Measurements from ENCODE around the gene TRNT1.

TRNT1 gene

DNA sequence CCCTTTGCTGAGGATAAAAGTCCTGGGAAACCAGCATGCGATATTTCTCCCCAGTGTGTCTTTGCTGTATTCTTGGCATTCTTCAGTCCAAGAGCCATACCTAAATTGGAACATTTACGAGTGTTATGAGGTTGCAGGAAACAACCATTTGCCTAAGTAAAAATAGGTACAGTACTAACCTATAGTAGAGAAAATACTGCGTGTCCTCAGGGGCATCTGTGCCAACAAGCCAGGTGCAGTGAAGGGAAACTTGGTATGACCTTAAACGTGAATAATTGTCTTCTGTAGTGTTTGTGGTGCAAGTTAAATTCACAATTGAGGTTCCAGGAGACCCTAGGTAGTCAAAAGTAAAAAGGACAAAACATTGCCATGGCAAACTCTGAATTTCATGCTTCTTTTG is 28.8 kb upstream of the TRNT1 start:
- Histone ChIP-seq H3K4me1 (ENCODE audit: insufficient read depth, low read length) (no peaks in the 10 kb centered on the region), H3K36me3 (ENCODE audit: insufficient read depth, low read depth, low read length) (no peaks in the 10 kb centered on the region), H3K27me3 (ENCODE audit: insufficient read depth, low read length) (no peaks in the 10 kb centered on the region), H3K9ac (ENCODE audit: low read depth, low read length) (no peak overlapping the region), H3K27ac (ENCODE audit: low read length) (no peak overlapping the region), H3K9me3 (ENCODE audit: insufficient read depth, low read depth, low read length) (no peaks in the 10 kb centered on the region), H3K4me3 (ENCODE audit: low read length) (no peak overlapping the region)

DNA sequence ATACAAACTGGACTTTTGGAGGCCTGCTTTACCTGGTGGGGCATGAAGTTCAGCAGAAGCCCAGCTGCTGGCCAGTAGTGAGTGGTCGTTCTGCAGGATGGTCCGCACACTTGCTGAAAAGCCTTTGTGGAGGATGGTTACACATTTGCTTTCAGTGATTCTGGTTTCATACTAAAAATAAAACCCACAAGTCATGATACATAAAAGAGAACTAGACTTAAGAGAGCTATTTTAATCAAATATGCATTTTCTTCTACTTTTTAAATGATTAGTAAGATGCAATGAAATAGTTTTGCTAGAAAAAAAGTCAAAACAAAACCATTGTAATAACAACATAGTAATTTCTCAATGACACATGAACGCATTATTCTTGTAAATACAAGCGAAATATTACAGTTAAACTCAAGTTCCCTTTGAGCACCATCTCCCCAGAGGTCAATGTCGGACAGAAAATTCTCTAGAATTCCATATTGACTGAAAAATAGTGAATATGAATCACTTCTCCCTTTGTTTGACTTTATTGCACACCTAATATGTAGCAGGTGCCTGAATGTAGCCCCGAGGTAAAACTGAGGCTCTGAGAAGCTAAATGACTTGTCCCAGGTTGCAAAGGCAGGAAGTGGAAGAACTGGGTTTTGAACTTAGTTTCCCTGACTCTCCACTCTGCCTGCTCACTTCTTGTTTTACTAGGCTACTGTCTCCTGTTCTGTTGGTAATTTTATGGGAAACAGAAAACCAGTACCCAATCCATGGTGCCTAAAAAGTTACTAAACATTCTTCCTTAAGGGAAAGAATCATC is 24.9 kb upstream of the TRNT1 start:
- no peak overlapping the region for H3K9ac ChIP-seq (ENCODE audit: low read depth, low read length)
- no peaks in the 10 kb centered on the region for H3K36me3 ChIP-seq (ENCODE audit: insufficient read depth, low read depth, low read length)
- H3K4me1 ChIP-seq (ENCODE audit: insufficient read depth, low read length) = 0 out of 2 replicates have a peak, but pooled peaks cover 5% of the 10 kb centered on the region
- H3K27me3 ChIP-seq (ENCODE audit: insufficient read depth, low read length) = no peaks in the 10 kb centered on the region
- no peak overlapping the region for H3K27ac ChIP-seq (ENCODE audit: low read length)
- no peak overlapping the region for H3K4me3 ChIP-seq (ENCODE audit: low read length)
- H3K9me3 ChIP-seq (ENCODE audit: insufficient read depth, low read depth, low read length) = no peaks in the 10 kb centered on the region

DNA sequence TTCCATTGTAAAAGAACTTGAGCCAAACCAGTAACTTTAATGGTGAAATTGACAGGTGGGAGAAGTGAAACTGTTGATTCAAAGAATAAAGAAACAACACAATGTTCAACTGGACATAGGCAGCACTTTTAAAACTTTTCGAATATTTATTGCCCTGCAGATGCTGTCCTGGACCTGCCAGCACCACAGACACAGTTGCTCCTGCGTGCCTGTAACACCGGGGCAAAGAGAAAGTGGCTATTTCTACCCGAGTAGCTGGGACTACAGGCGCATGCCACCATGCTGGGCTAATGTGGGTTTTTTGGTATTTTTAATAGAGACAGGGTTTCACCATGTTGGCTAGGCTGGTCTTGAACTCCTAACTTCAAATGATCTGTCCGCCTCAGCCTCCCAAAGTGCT is 24.0 kb upstream of the TRNT1 start:
- 0 out of 2 replicates have a peak, but pooled peaks cover 5% of the 10 kb centered on the region for H3K4me1 ChIP-seq (ENCODE audit: insufficient read depth, low read length)
- H3K9ac ChIP-seq (ENCODE audit: low read depth, low read length) = no peak overlapping the region

DNA sequence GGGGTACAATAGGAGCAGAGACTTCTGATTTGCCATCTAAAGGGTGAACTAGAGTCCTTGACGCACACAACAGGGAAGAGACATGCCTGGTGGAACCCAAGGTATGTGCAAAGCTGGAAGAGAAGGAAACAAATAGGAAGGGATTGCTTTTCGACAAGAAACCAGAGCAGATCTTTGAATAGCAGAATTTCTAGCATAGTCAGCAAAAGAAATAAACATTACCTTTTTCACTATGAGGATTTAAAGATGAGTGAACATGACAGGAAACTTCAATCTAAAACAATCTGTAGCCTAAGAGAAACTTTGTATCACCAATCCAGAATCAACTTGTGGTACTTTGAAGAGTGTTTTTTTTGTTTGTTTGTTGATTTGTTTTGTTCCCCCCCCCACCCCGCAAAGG is 21.5 kb upstream of the TRNT1 start:
- H3K4me3 ChIP-seq (ENCODE audit: low read length) = no peak overlapping the region
- H3K27me3 ChIP-seq (ENCODE audit: insufficient read depth, low read length) = no peaks in the 10 kb centered on the region
- H3K4me1 ChIP-seq (ENCODE audit: insufficient read depth, low read length) = 0 out of 2 replicates have a peak, but pooled peaks cover 5% of the 10 kb centered on the region
- H3K9ac ChIP-seq (ENCODE audit: low read depth, low read length) = no peak overlapping the region
- H3K36me3 ChIP-seq (ENCODE audit: insufficient read depth, low read depth, low read length) = no peaks in the 10 kb centered on the region
- no peaks in the 10 kb centered on the region for H3K9me3 ChIP-seq (ENCODE audit: insufficient read depth, low read depth, low read length)
- H3K27ac ChIP-seq (ENCODE audit: low read length) = no peak overlapping the region

More for the DNA sequence above, 24.0 kb upstream of the TRNT1 start:
- Histone ChIP-seq H3K27me3 (ENCODE audit: insufficient read depth, low read length) (no peaks in the 10 kb centered on the region), H3K9me3 (ENCODE audit: insufficient read depth, low read depth, low read length) (no peaks in the 10 kb centered on the region), H3K4me3 (ENCODE audit: low read length) (no peak overlapping the region), H3K36me3 (ENCODE audit: insufficient read depth, low read depth, low read length) (no peaks in the 10 kb centered on the region), H3K27ac (ENCODE audit: low read length) (no peak overlapping the region)

DNA sequence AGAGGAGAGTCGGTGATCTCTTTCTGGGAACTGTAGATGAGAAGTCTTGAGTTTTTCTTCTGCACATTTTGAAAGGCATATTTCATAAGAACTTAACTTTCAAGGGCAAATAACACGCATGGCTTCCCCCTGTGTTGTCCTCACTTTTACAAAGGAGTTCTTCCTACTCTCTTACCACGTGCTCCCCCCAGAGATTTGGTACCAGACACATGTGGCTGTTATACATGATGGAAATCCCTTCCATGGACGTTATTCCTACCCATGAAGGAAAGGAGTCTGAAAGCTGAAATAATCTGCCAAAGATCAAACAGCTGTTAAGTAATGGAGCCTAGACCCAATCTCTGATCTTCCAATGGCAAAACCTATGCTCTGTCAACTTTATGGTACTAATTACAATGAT is 20.9 kb upstream of the TRNT1 start:
- no peak overlapping the region for H3K27ac ChIP-seq (ENCODE audit: low read length)
- no peak overlapping the region for H3K9ac ChIP-seq (ENCODE audit: low read depth, low read length)
- no peak overlapping the region for H3K4me3 ChIP-seq (ENCODE audit: low read length)
- no peaks in the 10 kb centered on the region for H3K9me3 ChIP-seq (ENCODE audit: insufficient read depth, low read depth, low read length)
- H3K36me3 ChIP-seq (ENCODE audit: insufficient read depth, low read depth, low read length) = no peaks in the 10 kb centered on the region
- 0 out of 2 replicates have a peak, but pooled peaks cover 10% of the 10 kb centered on the region for H3K4me1 ChIP-seq (ENCODE audit: insufficient read depth, low read length)
- no peaks in the 10 kb centered on the region for H3K27me3 ChIP-seq (ENCODE audit: insufficient read depth, low read length)

DNA sequence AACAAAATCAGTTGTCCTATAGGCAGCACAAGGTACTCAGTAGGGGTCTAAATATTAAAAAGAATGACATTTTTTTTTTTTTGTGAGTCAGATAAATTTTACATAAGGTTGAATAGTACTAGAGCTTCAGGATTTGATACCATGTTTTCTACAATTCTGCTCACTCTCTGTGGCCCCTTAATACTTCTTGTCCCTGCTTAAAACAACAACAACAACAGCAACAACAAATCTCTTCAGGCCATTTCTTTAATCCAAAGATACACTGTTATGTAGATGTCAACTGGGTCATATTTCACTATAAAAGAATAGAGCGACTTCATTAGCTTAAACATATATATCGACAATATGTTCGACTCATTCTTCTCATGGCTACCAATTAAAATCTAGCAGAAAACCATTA is 19.6 kb upstream of the TRNT1 start:
- Histone ChIP-seq H3K9me3 (ENCODE audit: insufficient read depth, low read depth, low read length) (no peaks in the 10 kb centered on the region), H3K27ac (ENCODE audit: low read length) (no peak overlapping the region), H3K9ac (ENCODE audit: low read depth, low read length) (no peak overlapping the region), H3K27me3 (ENCODE audit: insufficient read depth, low read length) (no peaks in the 10 kb centered on the region), H3K4me3 (ENCODE audit: low read length) (no peak overlapping the region), H3K36me3 (ENCODE audit: insufficient read depth, low read depth, low read length) (no peaks in the 10 kb centered on the region), H3K4me1 (ENCODE audit: insufficient read depth, low read length) (0 out of 2 replicates have a peak, but pooled peaks cover 11% of the 10 kb centered on the region)

DNA sequence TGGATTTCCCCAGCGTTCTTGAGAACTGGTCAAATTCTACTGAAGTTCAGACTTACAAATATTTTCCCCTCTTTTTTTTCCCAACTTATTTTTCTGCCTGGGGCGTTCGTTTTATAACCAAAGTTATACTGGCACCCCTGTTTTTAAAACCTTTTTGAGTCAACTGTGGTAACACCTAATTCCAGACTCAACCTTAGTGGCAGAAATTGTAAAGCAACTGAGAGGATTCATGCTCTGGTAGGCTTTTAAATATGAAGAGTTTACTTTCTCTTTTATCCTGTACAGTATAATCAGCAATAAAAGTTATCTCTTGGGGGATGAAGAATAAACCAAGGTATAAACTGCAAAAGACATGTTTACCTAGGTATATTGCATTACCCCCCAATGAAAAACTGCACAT is 18.9 kb upstream of the TRNT1 start:
- Histone ChIP-seq H3K36me3 (ENCODE audit: insufficient read depth, low read depth, low read length) (no peaks in the 10 kb centered on the region), H3K4me3 (ENCODE audit: low read length) (no peak overlapping the region), H3K9ac (ENCODE audit: low read depth, low read length) (no peak overlapping the region), H3K4me1 (ENCODE audit: insufficient read depth, low read length) (0 out of 2 replicates have a peak, but pooled peaks cover 11% of the 10 kb centered on the region), H3K9me3 (ENCODE audit: insufficient read depth, low read depth, low read length) (no peaks in the 10 kb centered on the region), H3K27ac (ENCODE audit: low read length) (no peak overlapping the region), H3K27me3 (ENCODE audit: insufficient read depth, low read length) (no peaks in the 10 kb centered on the region)

DNA sequence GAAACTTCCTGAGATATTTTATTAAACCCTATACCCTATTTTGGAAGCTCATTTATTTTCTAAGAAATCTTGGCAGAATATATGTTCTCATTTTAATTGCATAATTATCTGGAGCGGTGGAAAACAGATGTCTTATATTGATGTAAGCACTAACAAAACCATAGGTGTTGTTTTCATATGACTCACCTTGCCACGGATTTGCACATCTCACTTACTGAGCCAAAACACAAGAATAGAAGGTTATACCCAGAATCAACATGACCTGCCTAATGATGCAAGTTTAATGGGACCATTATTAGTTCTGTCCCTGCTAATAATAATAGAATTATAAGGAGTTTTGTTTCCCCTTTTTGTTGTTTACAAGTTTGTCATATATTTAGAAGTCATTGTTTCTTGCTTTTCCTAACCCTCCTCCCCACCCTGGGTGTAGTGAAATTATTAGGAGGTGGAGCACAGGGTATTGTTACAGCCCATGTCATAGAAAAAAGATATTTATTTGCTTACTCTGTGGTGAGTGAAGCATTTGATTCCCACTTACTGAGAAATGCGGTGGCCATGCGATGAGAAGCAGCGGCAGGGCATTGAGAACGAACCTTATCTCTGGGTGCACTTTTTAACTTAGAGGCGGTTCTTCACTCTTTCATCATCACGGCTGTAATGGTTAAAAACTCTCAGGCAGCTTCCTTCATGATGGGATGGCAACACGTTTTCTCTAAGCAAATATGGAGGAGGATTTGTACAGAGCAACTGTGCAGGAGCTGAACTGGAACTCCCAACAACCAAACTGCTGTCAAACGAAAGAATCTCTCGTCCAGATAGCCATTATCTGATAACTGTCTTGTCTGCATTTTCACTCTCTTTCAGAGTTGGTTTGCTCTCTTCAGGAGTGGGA is 17.1 kb upstream of the TRNT1 start:
- H3K4me3 ChIP-seq (ENCODE audit: low read length) = no peak overlapping the region
- no peak overlapping the region for H3K27ac ChIP-seq (ENCODE audit: low read length)

DNA sequence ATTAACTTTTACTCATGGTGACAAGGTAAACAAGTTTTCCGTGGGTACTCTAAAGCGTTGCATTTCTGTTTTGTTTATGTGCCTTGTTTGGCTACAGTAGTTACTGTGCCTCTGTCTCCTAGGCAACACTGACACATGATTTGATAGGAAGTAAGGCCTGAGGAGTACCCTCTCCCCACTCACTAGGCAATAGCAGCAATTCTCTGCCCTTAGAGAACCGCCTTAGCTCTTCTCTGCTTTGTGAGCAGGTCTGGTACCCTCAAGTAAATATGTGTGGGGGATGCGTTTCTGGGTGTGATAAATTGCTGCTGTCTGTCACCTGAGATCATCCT is 16.5 kb upstream of the TRNT1 start, which contains the start of gene IL5RA:
Gene IL5RA (minus strand): TSS at position 76 of the 332 bp plus-strand sequence. CDS start 5,390 bp downstream, outside the sequence.
- Histone ChIP-seq H3K36me3 (ENCODE audit: insufficient read depth, low read depth, low read length) (no peaks in the 10 kb centered on the region), H3K4me1 (ENCODE audit: insufficient read depth, low read length) (0 out of 2 replicates have a peak, but pooled peaks cover 11% of the 10 kb centered on the region), H3K4me3 (ENCODE audit: low read length) (no peak within 1 kb of the TSS), H3K27ac (ENCODE audit: low read length) (no peak within 1 kb of the TSS), H3K27me3 (ENCODE audit: insufficient read depth, low read length) (no peaks in the 10 kb centered on the region), H3K9ac (ENCODE audit: low read depth, low read length) (no peak within 1 kb of the TSS), H3K9me3 (ENCODE audit: insufficient read depth, low read depth, low read length) (no peaks in the 10 kb centered on the region)

More for the DNA sequence above, 17.1 kb upstream of the TRNT1 start:
- Histone ChIP-seq H3K27me3 (ENCODE audit: insufficient read depth, low read length) (no peaks in the 10 kb centered on the region), H3K36me3 (ENCODE audit: insufficient read depth, low read depth, low read length) (no peaks in the 10 kb centered on the region), H3K9me3 (ENCODE audit: insufficient read depth, low read depth, low read length) (no peaks in the 10 kb centered on the region), H3K4me1 (ENCODE audit: insufficient read depth, low read length) (0 out of 2 replicates have a peak, but pooled peaks cover 11% of the 10 kb centered on the region), H3K9ac (ENCODE audit: low read depth, low read length) (no peak overlapping the region)

DNA sequence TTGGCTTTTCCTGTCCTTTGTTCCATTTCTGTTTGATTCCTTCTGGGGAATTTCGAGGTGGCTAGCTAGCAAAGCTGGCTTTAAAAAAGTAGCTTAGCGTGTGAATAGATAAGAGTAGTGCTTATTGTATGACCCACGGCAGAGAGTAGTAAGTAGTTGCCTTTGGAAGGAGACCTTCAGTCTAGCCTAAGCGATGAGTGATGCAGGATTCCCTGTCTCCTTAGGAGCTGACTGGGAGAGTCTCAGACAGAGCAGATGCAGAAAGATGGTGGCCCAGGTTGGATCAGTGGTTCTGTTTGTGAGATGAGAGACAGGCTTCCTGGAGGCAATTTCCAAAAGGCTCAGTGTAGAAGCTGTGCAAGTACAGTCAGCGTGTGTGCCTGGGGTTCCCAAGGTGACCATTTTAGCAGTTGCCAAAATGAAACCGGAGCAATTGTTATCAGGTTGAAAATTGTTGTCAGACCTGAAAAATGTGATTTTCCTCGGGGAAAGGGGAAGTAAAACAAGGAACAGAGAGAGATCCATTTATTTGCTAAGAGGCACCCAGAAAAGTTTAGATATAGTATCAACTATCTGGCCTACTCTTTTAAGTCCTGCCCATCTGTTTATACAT is 15.9 kb upstream of the TRNT1 start:
- no peak overlapping the region for H3K27ac ChIP-seq (ENCODE audit: low read length)
- H3K4me3 ChIP-seq (ENCODE audit: low read length) = no peak overlapping the region
- no peaks in the 10 kb centered on the region for H3K9me3 ChIP-seq (ENCODE audit: insufficient read depth, low read depth, low read length)
- H3K9ac ChIP-seq (ENCODE audit: low read depth, low read length) = no peak overlapping the region
- H3K4me1 ChIP-seq (ENCODE audit: insufficient read depth, low read length) = 0 out of 2 replicates have a peak, but pooled peaks cover 6% of the 10 kb centered on the region
- H3K36me3 ChIP-seq (ENCODE audit: insufficient read depth, low read depth, low read length) = no peaks in the 10 kb centered on the region
- no peaks in the 10 kb centered on the region for H3K27me3 ChIP-seq (ENCODE audit: insufficient read depth, low read length)

DNA sequence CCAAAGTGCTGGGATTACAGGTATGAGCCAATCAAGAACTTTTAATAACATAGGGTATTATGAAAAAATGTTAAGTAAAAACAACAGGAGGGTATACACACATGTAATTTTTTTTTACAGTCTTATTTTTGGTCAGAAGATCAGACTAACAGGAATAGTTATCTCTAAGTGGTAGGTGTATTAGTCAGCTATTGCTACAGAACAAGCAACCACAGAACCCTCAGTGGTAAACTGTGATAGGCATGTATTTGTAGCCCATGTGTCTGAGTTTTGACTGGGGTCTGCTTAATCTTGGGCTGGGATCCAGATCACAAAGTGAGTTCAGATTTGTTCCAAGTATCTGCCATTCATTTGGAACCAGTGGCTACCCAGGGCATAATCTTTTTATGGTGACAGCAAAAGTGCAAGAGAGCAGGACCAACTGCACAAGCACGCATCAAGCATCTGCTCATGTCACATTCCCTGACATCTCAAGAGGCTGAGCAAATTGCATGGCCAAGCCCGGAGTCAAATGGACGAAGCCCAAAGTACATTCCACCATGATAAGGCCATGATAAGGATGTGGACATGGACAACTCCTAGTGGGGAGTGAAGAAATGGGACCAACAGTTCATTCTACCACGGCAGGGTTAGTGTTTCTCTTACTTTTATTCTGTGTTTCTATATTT is 13.6 kb upstream of the TRNT1 start:
- Histone ChIP-seq H3K27ac (ENCODE audit: low read length) (no peak overlapping the region), H3K9me3 (ENCODE audit: insufficient read depth, low read depth, low read length) (no peaks in the 10 kb centered on the region), H3K27me3 (ENCODE audit: insufficient read depth, low read length) (no peaks in the 10 kb centered on the region), H3K4me1 (ENCODE audit: insufficient read depth, low read length) (0 out of 2 replicates have a peak, but pooled peaks cover 6% of the 10 kb centered on the region), H3K36me3 (ENCODE audit: insufficient read depth, low read depth, low read length) (no peaks in the 10 kb centered on the region), H3K4me3 (ENCODE audit: low read length) (no peak overlapping the region), H3K9ac (ENCODE audit: low read depth, low read length) (no peak overlapping the region)

Measured in iPS-20b (cell line).